ENCODE results near the gene SMARCE1. TPM values are rescaled to one million over a fixed set of nuclear protein-coding genes. Genes with fewer than 3 reads are reported as not detected.
"Not testable (repeated sequence)": the region's sequence is repeated elsewhere in the genome, so short reads cannot be mapped to it uniquely, and the experiment has no call there.

Gene SMARCE1
- total RNA-seq, 2 experiments from 2014 or later: 110 to 117 TPM

DNA sequence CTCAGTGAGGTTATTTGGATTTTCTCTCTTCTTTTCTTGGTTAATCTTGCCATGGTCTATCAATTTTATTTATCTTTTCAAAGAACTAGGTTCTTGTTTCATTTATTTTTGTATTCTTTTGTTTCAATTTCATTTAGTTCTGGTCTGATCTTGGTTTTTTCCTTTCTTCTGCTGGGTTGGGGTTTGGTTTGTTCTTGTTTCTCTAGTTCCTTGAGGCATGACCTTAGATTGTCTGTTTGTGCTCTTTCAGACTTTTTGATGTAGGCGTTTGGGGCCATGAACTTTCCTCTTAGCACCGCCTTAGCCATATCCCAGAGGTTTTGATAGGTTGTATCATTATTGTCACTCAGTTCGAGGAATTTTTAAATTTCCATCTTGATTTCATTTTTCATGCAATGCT lies 61.4 kb downstream of the SMARCE1 start:
- peaks cover 48% of the 10 kb centered on the region for H3K9me3 Mint-ChIP-seq

DNA sequence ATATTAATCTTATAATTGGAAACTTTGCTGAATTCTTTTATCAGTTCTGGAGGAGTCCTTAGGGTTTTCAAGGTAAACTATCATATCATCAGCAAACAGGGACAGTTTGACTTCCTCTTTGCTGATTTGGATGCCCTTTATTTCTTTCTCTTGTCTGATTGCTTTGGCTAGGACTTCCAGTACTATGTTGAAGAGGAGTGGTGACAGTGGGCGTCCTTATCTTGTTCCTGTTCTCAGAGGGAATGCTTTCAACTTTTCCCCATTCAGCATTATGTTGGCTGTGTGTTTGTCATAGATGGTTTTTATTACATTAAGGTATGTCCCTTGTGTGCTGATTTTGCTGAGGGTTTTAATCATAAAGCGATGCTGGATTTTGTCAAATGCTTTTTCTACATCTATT lies 62.7 kb downstream of the SMARCE1 start:
- CTCF ChIA-PET: interaction anchor here (1.3 kb wide), 1 partner anchor 8 kb away, joined by 3 read pairs; no protein-coding TSS in a partner anchor
- POLR2A ChIA-PET, H3K4me3 Mint-ChIP-seq, DNase-seq, H3K27me3 Mint-ChIP-seq: not testable (repeated sequence)
- Mint-ChIP-seq H3K9me3 (peaks cover 44% of the 10 kb centered on the region), H3K36me3 (ENCODE audit: low read depth) (peaks cover 67% of the 10 kb centered on the region), H3K27ac (peak overlapping the region; percentile 19), H3K4me1 (peaks cover 95% of the 10 kb centered on the region)

More for the DNA sequence above, 61.4 kb downstream of the SMARCE1 start:
- Mint-ChIP-seq H3K36me3 (ENCODE audit: low read depth) (peaks cover 62% of the 10 kb centered on the region), H3K4me1 (peaks cover 93% of the 10 kb centered on the region), H3K4me3 (peak overlapping the region; percentile 38), H3K27ac (peak overlapping the region; percentile 88)
- peak; percentile 32 for DNase-seq
- POLR2A ChIA-PET, H3K27me3 Mint-ChIP-seq: not testable (repeated sequence)
- CTCF ChIA-PET: interaction anchor here (4.0 kb wide), 1 partner anchor 9 kb away, joined by 21 read pairs; no protein-coding TSS in a partner anchor

DNA sequence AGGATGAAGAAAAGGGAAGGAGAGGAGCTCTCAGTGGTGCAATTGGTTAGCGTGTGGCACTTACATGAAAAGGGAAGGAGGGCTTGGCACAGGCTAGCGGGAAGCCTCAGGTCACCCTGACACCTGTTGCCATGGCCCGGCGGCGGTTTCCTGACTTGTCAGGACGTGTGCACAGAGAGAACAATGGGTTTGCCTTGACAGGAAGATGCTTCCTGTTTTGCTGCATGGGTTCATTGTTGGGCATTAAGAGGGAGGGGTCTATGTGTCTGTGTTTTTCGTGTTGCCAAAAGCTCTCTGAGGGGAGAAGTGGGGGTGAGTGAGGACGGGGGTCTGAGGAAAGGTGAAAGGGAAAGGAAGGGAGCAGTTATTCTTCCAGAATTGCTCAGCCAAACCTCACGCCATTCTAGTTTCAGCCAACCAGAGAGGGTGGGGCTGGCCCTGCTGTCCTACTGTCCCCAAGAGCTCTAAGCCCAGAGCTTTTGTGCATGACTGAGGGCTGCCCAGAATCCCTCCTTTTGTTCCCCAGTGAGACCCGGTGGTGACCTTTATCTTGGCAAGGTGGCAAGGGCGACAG lies 65.2 kb downstream of the SMARCE1 start:
- Mint-ChIP-seq H3K27me3 (no peaks in the 10 kb centered on the region), H3K4me1 (peaks cover 94% of the 10 kb centered on the region), H3K36me3 (ENCODE audit: low read depth) (peaks cover 58% of the 10 kb centered on the region), H3K27ac (peak overlapping the region; percentile 92), H3K9me3 (peaks cover 29% of the 10 kb centered on the region), H3K4me3 (peak overlapping the region; percentile 45)
- CTCF ChIA-PET: interaction anchor here (1.1 to 2.2 kb wide), 4 partner anchors 9 to 33 kb away, joined by 3 to 6 read pairs (median 5); partner anchors contain the start of gene CCR7
- POLR2A ChIA-PET: interaction anchor here (1.7 kb wide), 1 partner anchor 21 kb away, joined by 4 read pairs; no protein-coding TSS in a partner anchor
- DNase-seq: peak; percentile 88

DNA sequence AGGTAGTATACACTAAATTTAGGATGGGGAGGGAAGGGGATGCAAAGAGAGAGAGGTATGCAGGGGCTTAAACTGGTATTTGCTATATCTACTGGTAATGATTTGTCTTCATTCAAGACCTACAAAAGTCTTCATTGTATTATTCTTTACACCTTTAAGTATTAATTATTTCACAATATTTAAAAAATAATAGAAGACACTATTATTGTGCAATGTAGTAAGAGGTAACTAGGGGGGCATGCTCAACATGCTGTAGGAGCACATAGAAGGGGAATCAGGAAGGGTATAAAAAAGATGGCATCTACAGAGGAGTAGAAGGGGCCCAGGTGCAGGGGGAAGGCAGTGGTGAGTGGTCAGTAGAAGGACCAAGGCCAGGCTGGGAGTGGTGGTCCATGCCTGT lies 67.5 kb downstream of the SMARCE1 start:
- CTCF ChIA-PET: interaction anchor here (1.3 to 1.5 kb wide), 2 partner anchors 17 to 24 kb away, joined by 4 read pairs; no protein-coding TSS in a partner anchor
- Mint-ChIP-seq H3K4me1 (peaks cover 91% of the 10 kb centered on the region), H3K4me3 (no peak overlapping the region), H3K9me3 (peaks cover 26% of the 10 kb centered on the region), H3K27me3 (no peaks in the 10 kb centered on the region), H3K36me3 (ENCODE audit: low read depth) (peaks cover 48% of the 10 kb centered on the region), H3K27ac (no peak overlapping the region)
- no peak for DNase-seq
- POLR2A ChIA-PET: no interaction called here

DNA sequence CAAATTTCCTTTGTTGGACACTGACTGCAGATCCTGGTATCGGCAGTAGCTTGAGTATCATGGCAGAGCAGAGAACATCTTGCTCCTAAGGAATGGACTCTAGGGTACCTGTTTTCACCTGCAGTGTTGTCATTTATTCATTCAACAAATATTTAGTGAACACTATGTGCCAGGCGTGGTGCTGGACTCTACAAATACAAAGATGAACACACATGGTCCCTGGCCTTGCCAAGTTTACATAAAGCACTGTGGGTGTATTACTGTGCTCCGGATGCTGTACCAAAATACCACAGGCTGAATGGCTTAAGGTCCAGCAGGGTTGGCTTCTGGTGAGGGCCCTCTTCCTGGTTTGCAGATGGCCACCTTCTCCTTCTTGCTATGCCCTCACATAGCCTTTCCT lies 68.1 kb downstream of the SMARCE1 start:
- Mint-ChIP-seq H3K4me3 (no peak overlapping the region), H3K36me3 (ENCODE audit: low read depth) (peaks cover 47% of the 10 kb centered on the region), H3K9me3 (peaks cover 26% of the 10 kb centered on the region), H3K27ac (no peak overlapping the region), H3K27me3 (no peaks in the 10 kb centered on the region), H3K4me1 (peaks cover 86% of the 10 kb centered on the region)
- POLR2A ChIA-PET: no interaction called here
- DNase-seq: no peak
- CTCF ChIA-PET: interaction anchor here (0.6 to 1.0 kb wide), 2 partner anchors 32 to 265 kb away, joined by 3 to 4 read pairs; no protein-coding TSS in a partner anchor

DNA sequence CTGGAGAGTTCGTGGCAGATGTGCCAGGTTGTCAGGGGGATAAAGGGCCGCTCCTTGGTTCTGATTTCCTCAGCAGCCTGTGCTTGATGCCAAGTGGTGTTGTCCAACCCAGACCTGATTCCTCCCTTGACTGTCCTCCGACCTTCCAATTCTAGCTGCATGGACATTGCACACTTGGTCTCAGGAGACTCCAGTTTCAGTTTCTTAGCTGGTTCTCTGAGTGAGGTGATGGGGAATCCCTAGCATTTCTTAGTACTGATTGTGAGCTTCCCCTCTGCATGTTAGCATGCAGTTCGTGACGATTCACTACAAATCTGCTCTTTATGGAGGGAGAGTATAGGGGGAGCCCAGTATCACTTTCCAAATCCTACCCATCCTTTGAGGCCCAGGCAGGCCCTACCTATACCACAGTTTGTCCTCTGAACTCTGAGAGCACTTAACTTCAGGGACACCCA lies 70.0 kb downstream of the SMARCE1 start:
- ChIA-PET CTCF (interaction anchor here (0.6 to 3.2 kb wide), 10 partner anchors 9 to 220 kb away, joined by 3 to 33 read pairs (median 6); no protein-coding TSS in a partner anchor), POLR2A (interaction anchor here (0.6 kb wide), 1 partner anchor 28 kb away, joined by 3 read pairs; no protein-coding TSS in a partner anchor)
- H3K4me1 Mint-ChIP-seq: peaks cover 71% of the 10 kb centered on the region
- no peaks in the 10 kb centered on the region for H3K27me3 Mint-ChIP-seq
- peak overlapping the region; percentile 76 for H3K27ac Mint-ChIP-seq
- H3K36me3 Mint-ChIP-seq (ENCODE audit: low read depth): peaks cover 48% of the 10 kb centered on the region
- DNase-seq: peak; percentile 52
- H3K9me3 Mint-ChIP-seq: peaks cover 28% of the 10 kb centered on the region
- peak overlapping the region; percentile 29 for H3K4me3 Mint-ChIP-seq

DNA sequence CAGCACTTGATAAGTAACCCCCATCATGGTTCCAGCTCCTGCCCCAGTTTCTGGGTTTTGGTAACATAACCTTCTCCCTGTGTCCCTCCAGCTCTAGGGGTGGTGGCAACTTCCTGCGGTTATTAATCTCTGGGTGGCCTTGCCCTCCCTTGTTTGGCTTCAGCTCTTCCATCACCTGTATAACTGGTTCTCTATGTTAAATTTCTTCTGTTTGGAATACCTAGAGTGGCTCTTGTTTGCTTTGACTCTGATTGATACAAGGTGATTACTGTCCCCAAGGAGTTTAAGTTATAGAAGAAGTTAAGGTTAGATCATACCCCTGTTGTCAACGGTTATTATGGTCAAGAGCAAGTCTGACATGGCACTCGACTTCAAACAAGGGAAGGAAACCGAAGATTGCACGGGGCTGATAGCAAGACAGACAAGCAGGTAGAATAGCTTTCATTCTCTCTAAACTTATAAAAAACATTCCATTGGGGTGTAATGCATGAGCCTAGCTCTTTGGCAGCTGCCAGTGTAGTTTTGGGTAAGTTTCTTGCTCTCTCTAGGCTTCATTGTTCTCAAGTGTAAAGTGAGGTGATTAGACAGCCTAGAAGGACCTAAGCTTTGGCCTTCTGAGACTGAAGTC lies 71.4 kb downstream of the SMARCE1 start:
- H3K4me1 Mint-ChIP-seq: peaks cover 62% of the 10 kb centered on the region
- H3K27me3 Mint-ChIP-seq: peaks cover 8% of the 10 kb centered on the region
- peak; percentile 26 for DNase-seq
- peak overlapping the region; percentile 76 for H3K27ac Mint-ChIP-seq
- no peak overlapping the region for H3K4me3 Mint-ChIP-seq
- H3K9me3 Mint-ChIP-seq: peaks cover 42% of the 10 kb centered on the region
- H3K36me3 Mint-ChIP-seq (ENCODE audit: low read depth): peaks cover 59% of the 10 kb centered on the region
- CTCF ChIA-PET: interaction anchor here (0.9 to 3.2 kb wide), 8 partner anchors 7 to 32 kb away, joined by 3 to 33 read pairs (median 6); partner anchors contain the start of gene CCR7
- POLR2A ChIA-PET: interaction anchor here (0.5 to 1.0 kb wide), 2 partner anchors 28 to 1673 kb away, joined by 3 read pairs; no protein-coding TSS in a partner anchor

Other genes starting within 250 kb of the SMARCE1 start
- 100 to 1,000 TPM; 504 to 522 TPM for gene TOP2A, start 229.9 kb downstream of the SMARCE1 start, total RNA-seq
- 10 to 100 TPM; 65.2 to 67.9 TPM for gene IGFBP4, start 204.4 kb downstream of the SMARCE1 start, total RNA-seq
- 1 to 10 TPM; 3.5 to 3.7 TPM for gene TNS4, start 146.2 kb downstream of the SMARCE1 start, total RNA-seq
- 100 to 1,000 TPM; 281 to 323 TPM for gene CCR7, start 82.3 kb downstream of the SMARCE1 start, total RNA-seq
- not detected for gene KRT222, start 17.4 kb upstream of the SMARCE1 start, total RNA-seq
- gene KRT24, start 55.9 kb upstream of the SMARCE1 start, total RNA-seq: not detected
- not detected for gene KRT25, start 107.5 kb upstream of the SMARCE1 start, total RNA-seq
- gene KRT26, start 124.4 kb upstream of the SMARCE1 start, total RNA-seq: not detected
- not detected for gene KRT27, start 134.7 kb upstream of the SMARCE1 start, total RNA-seq
- not detected for gene KRT28, start 152.1 kb upstream of the SMARCE1 start, total RNA-seq
- gene KRT10, start 174.8 kb upstream of the SMARCE1 start, total RNA-seq: 10 to 100 TPM; 21.0 to 22.9 TPM
- not detected for gene KRT12, start 219.4 kb upstream of the SMARCE1 start, total RNA-seq
- gene KRT20, start 237.4 kb upstream of the SMARCE1 start, total RNA-seq: not detected